Prostate gland (tissue), 2 donors: ENCODE results near the gene TPRN.

Source experiments
- CTCF ChIP-seq, 4 experiments: fragments of 200-600 bp in 2 of 4; fragments of 450-650 bp in 2 of 4; sonication (generic) in 2 of 4; IDR thresholded peaks; 1 replicate in 3 of 4; 2 replicates in 1 of 4; pipeline ENCODE4 v1.5.1; 2016 to 2019; ENCODE audit warnings: antibody characterized with exemption in 4 of 4, mild to moderate bottlenecking in 2 of 4, moderate library complexity in 2 of 4
- POLR2A ChIP-seq: fragments of 450-650 bp; IDR thresholded peaks from one replicate; pipeline ENCODE4 v1.6.1; 2016; ENCODE audit warnings: antibody characterized with exemption, mild to moderate bottlenecking
- POLR2AphosphoS5 ChIP-seq: sonication (generic); formaldehyde crosslinking; IDR thresholded peaks from one replicate; pipeline ENCODE4 v1.6.1; 2017; ENCODE audit warnings: antibody characterized with exemption

- TF ChIP-seq CTCF (IDR thresholded peaks at IDR 0.05) (no peak), POLR2A (no peak), POLR2AphosphoS5 (no peak)
Observed at GRCh38 chr9:137148661-137149060, 51.9 kb downstream of the TPRN start.
